ENCODE data around the gene ASCL2. TPM values are rescaled to one million over a fixed set of nuclear protein-coding genes. Genes with fewer than 3 reads are reported as not detected.

The ASCL2 gene
- total and polyA plus RNA-seq, 10 donors: 0.68 to 3.0 (median 2.3) TPM

GRCh38 chr11:2310073-2310785 is 39.8 kb upstream of the ASCL2 start:
- intact Hi-C loops (cut with DNase I; ENCODE audit: low total_unique reads): no loop called here
- DNase-seq: peak; percentile 71
- 81 to 89% (median 82%) methylated on average over 12 to 16 of the region's 16 CpGs for WGBS, 5 donors
- TF ChIP-seq, protein P1, sequence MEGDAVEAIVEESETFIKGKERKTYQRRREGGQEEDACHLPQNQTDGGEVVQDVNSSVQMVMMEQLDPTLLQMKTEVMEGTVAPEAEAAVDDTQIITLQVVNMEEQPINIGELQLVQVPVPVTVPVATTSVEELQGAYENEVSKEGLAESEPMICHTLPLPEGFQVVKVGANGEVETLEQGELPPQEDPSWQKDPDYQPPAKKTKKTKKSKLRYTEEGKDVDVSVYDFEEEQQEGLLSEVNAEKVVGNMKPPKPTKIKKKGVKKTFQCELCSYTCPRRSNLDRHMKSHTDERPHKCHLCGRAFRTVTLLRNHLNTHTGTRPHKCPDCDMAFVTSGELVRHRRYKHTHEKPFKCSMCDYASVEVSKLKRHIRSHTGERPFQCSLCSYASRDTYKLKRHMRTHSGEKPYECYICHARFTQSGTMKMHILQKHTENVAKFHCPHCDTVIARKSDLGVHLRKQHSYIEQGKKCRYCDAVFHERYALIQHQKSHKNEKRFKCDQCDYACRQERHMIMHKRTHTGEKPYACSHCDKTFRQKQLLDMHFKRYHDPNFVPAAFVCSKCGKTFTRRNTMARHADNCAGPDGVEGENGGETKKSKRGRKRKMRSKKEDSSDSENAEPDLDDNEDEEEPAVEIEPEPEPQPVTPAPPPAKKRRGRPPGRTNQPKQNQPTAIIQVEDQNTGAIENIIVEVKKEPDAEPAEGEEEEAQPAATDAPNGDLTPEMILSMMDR (IDR thresholded peaks at IDR 0.05 in 8 of 11, conservative IDR thresholded peaks at IDR 0.05 in 3 of 11): no peak
- TF ChIP-seq POLR2A (IDR thresholded peaks at IDR 0.05) (no peak), POLR2AphosphoS5 (IDR thresholded peaks at IDR 0.05) (no peak)
- Histone ChIP-seq H3K4me3 (no peak overlapping the region), H3K27ac (no peak overlapping the region), H3K36me3 (no peaks in the 10 kb centered on the region), H3K9me3 (no peaks in the 10 kb centered on the region), H3K4me1 (peaks cover 12 to 60% (median 36%) of the 10 kb centered on the region in 6 donors), H3K27me3 (replicated peaks in 1 of 7) (no peaks in the 10 kb centered on the region)

DNA sequence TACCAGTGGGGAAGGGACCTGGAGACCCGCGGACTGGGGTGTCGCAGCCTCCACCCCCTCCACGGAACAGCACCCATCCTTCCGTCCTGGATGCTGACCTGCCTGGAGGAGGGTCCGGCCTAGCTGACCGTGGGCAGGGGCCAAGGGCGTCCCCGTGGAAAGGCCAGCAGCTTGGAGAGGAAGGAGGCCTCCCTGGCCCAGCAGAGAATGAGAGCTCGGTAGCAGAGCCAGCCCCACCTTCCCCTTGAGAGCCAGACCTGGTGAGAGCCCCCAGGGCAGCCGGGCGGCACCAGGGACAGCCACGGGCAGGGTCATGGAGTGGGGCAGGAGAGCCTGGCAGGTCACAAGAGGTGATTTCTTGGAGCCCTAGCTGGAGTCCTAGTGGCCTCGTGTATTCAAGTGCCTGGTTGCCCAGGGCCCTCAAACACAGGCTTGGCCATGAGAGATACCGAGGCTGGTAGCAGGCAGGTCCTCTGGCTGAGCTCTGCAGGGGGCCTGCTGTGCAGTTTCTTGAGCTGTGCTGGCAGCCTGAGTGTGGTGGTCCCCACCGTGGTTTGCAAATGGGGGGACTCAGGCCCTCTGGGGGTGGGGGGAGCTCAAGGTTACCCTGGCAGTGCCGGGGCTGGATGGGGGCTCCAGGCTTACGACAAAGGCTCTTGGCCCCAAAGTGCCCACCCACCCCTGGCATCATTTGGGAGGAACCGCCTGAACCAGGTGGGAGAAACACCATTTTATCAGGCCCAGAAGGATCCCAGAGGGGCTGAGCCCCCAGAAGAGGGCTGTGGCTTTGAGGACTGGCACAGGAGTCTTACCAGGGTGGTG is 39.1 kb upstream of the ASCL2 start:
- Histone ChIP-seq H3K27ac (no peak overlapping the region), H3K36me3 (no peaks in the 10 kb centered on the region), H3K4me3 (no peak overlapping the region), H3K27me3 (replicated peaks in 1 of 7) (no peaks in the 10 kb centered on the region), H3K4me1 (peaks cover 19 to 61% (median 38%) of the 10 kb centered on the region in 6 donors), H3K9me3 (no peaks in the 10 kb centered on the region)
- WGBS, 5 donors: 78 to 86% (median 81%) methylated on average over 9 to 19 of the region's 19 CpGs
- TF ChIP-seq POLR2AphosphoS5 (IDR thresholded peaks at IDR 0.05) (peak in 1 of 3 donors; percentile 15), POLR2A (IDR thresholded peaks at IDR 0.05) (no peak)
- no peak for DNase-seq
- intact Hi-C loops (cut with DNase I; ENCODE audit: low total_unique reads): loop anchor here (5.0 kb wide), 1 partner anchor 93 kb away; the partner anchor contains the start of gene TSSC4

- TF ChIP-seq POLR2A (IDR thresholded peaks at IDR 0.05): no peak
- no peak for TF ChIP-seq POLR2AphosphoS5 (IDR thresholded peaks at IDR 0.05)
- TF ChIP-seq, protein P1 (IDR thresholded peaks at IDR 0.05 in 8 of 11, conservative IDR thresholded peaks at IDR 0.05 in 3 of 11): no peak
- Histone ChIP-seq H3K4me3 (no peak overlapping the region), H3K36me3 (no peaks in the 10 kb centered on the region), H3K27me3 (replicated peaks in 1 of 7) (no peaks in the 10 kb centered on the region), H3K9me3 (no peaks in the 10 kb centered on the region), H3K4me1 (peaks cover 24 to 61% (median 40%) of the 10 kb centered on the region in 6 donors), H3K27ac (no peak overlapping the region)
- intact Hi-C loops (cut with DNase I; ENCODE audit: low total_unique reads): loop anchor here (5.0 kb wide), 1 partner anchor 94 kb away; the partner anchor contains the start of gene TSSC4
- WGBS, 5 donors: 79 to 98% (median 93%) methylated on average over 4 to 7 of the region's 7 CpGs
- DNase-seq: peak; percentile 49
These were observed 38.3 kb upstream of the ASCL2 start for GRCh38 chr11:2308713-2309112.

DNA sequence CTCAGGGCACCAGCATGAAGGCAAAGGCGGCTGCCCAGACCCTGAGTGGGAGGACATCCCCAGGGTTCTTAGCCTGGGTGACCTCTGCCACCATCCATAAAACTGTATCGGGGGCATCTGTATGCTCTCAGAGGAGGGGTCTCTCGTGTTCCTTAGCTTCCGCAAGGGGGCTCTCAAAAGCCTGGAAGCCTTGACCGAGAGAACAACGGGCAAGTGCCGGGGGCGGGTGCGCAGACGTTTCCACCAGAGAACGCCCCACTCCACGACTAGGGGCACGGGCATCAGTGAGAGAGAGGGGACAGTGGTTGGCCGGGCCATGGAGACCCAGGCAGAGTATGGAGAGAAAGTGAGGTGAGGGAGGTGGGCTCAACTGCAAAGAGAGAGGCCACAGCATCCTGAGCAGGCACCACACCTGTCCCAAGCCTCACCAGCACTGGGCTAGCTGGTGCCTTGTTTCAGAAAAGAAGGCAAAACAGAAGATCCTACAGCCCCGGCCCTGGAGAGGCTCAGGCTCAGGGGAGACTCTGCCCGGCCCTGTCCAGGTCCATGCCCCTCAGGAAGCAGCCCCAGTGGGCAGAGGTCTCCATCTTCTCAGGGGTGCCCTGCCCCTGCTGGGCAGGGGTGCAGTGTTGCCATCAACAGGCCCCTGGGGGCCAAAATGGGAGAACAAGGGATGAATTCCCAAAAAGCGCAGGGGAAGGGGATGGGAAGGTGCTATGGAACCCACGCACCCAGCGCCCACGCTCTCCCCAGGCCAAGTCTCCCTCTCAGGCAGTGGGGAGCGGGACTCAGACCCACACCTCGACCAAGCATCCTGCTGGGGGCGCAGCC is 37.3 kb upstream of the ASCL2 start:
- peak; percentile 61 for DNase-seq
- Histone ChIP-seq H3K4me3 (no peak overlapping the region), H3K4me1 (peaks cover 34 to 66% (median 48%) of the 10 kb centered on the region in 6 donors), H3K27me3 (replicated peaks in 1 of 7) (no peaks in the 10 kb centered on the region), H3K9me3 (no peaks in the 10 kb centered on the region), H3K27ac (peak overlapping the region in 7 of 8 donors; percentile 62 to 95 (median 87)), H3K36me3 (no peaks in the 10 kb centered on the region)
- TF ChIP-seq, protein P1 (IDR thresholded peaks at IDR 0.05 in 8 of 11, conservative IDR thresholded peaks at IDR 0.05 in 3 of 11): no peak
- no peak for TF ChIP-seq POLR2A (IDR thresholded peaks at IDR 0.05)
- no peak for TF ChIP-seq POLR2AphosphoS5 (IDR thresholded peaks at IDR 0.05)
- whole genome bisulfite sequencing, 5 donors: 83 to 89% (median 88%) methylated on average over 13 to 23 of the region's 23 CpGs
- intact Hi-C loops (cut with DNase I; ENCODE audit: low total_unique reads): loop anchor here (5.0 kb wide), 1 partner anchor 95 kb away; the partner anchor contains the start of gene TSSC4

Measured in spleen (tissue), 11 donors.